Common myeloid progenitor, CD34-positive (primary cell): ENCODE data around the gene TAF8.

Experiments used
- CTCF ChIA-PET: fragments of 350-600 bp; sonication (Branson Sonifier 250); formaldehyde crosslinking; loops from one replicate; lab custom pipeline; 2021; ENCODE audit warnings: antibody characterized with exemption; lab: Charles Lee
- POLR2A ChIA-PET: fragments of 350-600 bp; sonication (Branson Sonifier 250); formaldehyde crosslinking; loops from one replicate; lab custom pipeline; 2021; ENCODE audit warnings: antibody characterized with exemption; lab: Charles Lee
- DNase-seq, 3 donors: peaks; one replicate each; pipeline versions ENCODE4 v3.0.0 to v3.0.0-alpha.2; 2013
- H3K27ac ChIP-seq, 2 experiments: 1 replicate in 1 of 2; 2 replicates in 1 of 2; pipeline ENCODE4 v1.7.0; 2013; ENCODE audit warnings: inconsistent platforms in 2 of 2, low read length in 2 of 2, mild to moderate bottlenecking in 2 of 2, low read depth in 1 of 2, moderate library complexity in 1 of 2; ENCODE audit not compliant: severe bottlenecking in 2 of 2, insufficient read depth in 1 of 2, poor library complexity in 1 of 2
- H3K27me3 ChIP-seq, 5 experiments: replicated peaks in 2 of 5; 1 replicate in 3 of 5; 2 replicates in 2 of 5; pipeline versions ENCODE4 v1.6.1 to v1.7.0; 2013; ENCODE audit warnings: low read length in 4 of 5, mild to moderate bottlenecking in 2 of 5, moderate library complexity in 2 of 5, inconsistent platforms in 1 of 5; ENCODE audit not compliant: insufficient read depth in 5 of 5, control insufficient read depth in 4 of 5
- H3K36me3 ChIP-seq, 4 experiments: 1 replicate in 2 of 4; 2 replicates in 2 of 4; pipeline versions ENCODE4 v1.6.1 to v1.7.0; 2013; ENCODE audit warnings: low read length in 3 of 4, control low read depth in 1 of 4, mild to moderate bottlenecking in 1 of 4; ENCODE audit not compliant: control insufficient read depth in 4 of 4, insufficient read depth in 4 of 4
- H3K4me1 ChIP-seq, 4 experiments: 1 replicate in 3 of 4; 2 replicates in 1 of 4; pipeline versions ENCODE4 v1.6.1 to v1.7.1; 2013; ENCODE audit warnings: low read length in 3 of 4, mild to moderate bottlenecking in 3 of 4, control low read depth in 1 of 4, inconsistent platforms in 1 of 4, moderate library complexity in 1 of 4; ENCODE audit not compliant: control insufficient read depth in 4 of 4, insufficient read depth in 4 of 4; ENCODE audit errors: control extremely low read depth in 1 of 4
- H3K4me3 ChIP-seq, 7 experiments: 1 replicate in 4 of 7; 2 replicates in 3 of 7; pipeline versions ENCODE4 v1.5.1 to v1.7.0; 2013; ENCODE audit warnings: mild to moderate bottlenecking in 7 of 7, low read length in 6 of 7, moderate library complexity in 6 of 7, inconsistent platforms in 2 of 7, low read depth in 2 of 7, control low read depth in 1 of 7; ENCODE audit not compliant: insufficient read depth in 4 of 7, control insufficient read depth in 1 of 7; ENCODE audit errors: extremely low read depth in 1 of 7
- H3K9me3 ChIP-seq, 5 experiments: 1 replicate in 4 of 5; 2 replicates in 1 of 5; pipeline versions ENCODE4 v1.6.1 to v1.7.1; 2013; ENCODE audit warnings: low read length in 4 of 5, mild to moderate bottlenecking in 2 of 5, inconsistent platforms in 1 of 5, low read depth in 1 of 5, moderate library complexity in 1 of 5; ENCODE audit not compliant: control insufficient read depth in 4 of 5, insufficient read depth in 2 of 5; ENCODE audit errors: control extremely low read depth in 1 of 5
- WGBS: methylation state at CpG from one replicate; pipeline ENCODE4 v1.1.5; 2013; ENCODE audit not compliant: insufficient coverage; 5-methylcytosine and 5-hydroxymethylcytosine counted together

TAF8 gene

DNA sequence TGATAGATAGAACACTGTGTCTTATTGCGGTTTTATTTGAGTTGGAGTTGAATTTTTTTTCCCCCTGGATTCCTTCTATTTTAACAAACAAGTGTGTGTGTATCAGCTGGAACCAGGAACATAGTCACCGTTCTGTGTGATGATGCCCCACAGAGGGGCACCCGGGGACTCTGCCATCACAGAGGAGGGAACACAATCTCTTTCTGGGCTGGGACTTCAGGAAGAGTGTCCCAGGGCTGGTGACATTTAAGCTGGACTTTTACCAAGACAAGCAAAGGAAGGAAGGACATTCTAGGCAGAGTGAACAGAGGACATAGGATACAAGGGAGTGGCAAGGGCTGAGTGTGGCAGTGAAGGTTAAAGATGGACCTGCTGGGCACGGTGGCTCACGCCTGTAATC lies 33.2 kb downstream of the TAF8 start:
- H3K9me3 ChIP-seq, result no peaks in the 10 kb centered on the region
- H3K27ac ChIP-seq, result no peak overlapping the region
- H3K36me3 ChIP-seq, result peaks cover 5 to 43% (median 14%) of the 10 kb centered on the region in 4 experiments
- CTCF ChIA-PET, result interaction anchor here (1.1 to 3.3 kb wide), 4 partner anchors 9 to 81 kb away, joined by 3 to 12 read pairs (median 6); no protein-coding TSS in a partner anchor
- no peaks in the 10 kb centered on the region for H3K4me1 ChIP-seq
- H3K4me3 ChIP-seq, result no peak overlapping the region
- no peaks in the 10 kb centered on the region for H3K27me3 ChIP-seq
- 100% methylated on average over 2 of the region's 5 CpGs for WGBS
- POLR2A ChIA-PET, result no interaction called here
- DNase-seq, result no peak

DNA sequence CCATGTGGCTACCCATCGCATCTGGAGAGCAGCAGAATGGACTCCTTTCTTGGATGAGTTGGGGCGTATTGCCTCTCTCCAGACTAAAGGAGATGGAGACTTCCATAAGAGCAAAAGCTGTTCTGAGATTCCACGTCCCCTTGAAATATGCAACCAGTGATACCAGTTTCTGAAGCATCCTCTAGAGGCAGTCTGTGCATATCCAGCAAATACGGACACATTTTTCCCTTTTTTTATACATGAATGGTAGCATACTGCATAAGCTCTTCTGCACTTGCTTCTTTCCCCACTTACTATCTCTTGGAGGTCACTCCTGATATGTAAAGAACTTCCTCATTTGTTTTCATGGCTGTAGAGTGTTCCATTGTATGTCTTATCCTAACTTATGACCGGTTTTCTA lies 34.6 kb downstream of the TAF8 start:
- POLR2A ChIA-PET, result no interaction called here
- 96% methylated on average over 5 of the region's 5 CpGs for WGBS
- H3K4me3 ChIP-seq, result no peak overlapping the region
- CTCF ChIA-PET, result interaction anchor here (0.9 to 1.1 kb wide), 3 partner anchors 11 to 80 kb away, joined by 3 to 4 read pairs (median 3); a partner anchor contains a TSS
- no peaks in the 10 kb centered on the region for H3K9me3 ChIP-seq
- no peaks in the 10 kb centered on the region for H3K4me1 ChIP-seq
- H3K27me3 ChIP-seq, result no peaks in the 10 kb centered on the region
- H3K27ac ChIP-seq, result no peak overlapping the region
- H3K36me3 ChIP-seq, result peaks cover 0 to 33% (median 8%) of the 10 kb centered on the region in 4 experiments
- DNase-seq, result no peak

DNA sequence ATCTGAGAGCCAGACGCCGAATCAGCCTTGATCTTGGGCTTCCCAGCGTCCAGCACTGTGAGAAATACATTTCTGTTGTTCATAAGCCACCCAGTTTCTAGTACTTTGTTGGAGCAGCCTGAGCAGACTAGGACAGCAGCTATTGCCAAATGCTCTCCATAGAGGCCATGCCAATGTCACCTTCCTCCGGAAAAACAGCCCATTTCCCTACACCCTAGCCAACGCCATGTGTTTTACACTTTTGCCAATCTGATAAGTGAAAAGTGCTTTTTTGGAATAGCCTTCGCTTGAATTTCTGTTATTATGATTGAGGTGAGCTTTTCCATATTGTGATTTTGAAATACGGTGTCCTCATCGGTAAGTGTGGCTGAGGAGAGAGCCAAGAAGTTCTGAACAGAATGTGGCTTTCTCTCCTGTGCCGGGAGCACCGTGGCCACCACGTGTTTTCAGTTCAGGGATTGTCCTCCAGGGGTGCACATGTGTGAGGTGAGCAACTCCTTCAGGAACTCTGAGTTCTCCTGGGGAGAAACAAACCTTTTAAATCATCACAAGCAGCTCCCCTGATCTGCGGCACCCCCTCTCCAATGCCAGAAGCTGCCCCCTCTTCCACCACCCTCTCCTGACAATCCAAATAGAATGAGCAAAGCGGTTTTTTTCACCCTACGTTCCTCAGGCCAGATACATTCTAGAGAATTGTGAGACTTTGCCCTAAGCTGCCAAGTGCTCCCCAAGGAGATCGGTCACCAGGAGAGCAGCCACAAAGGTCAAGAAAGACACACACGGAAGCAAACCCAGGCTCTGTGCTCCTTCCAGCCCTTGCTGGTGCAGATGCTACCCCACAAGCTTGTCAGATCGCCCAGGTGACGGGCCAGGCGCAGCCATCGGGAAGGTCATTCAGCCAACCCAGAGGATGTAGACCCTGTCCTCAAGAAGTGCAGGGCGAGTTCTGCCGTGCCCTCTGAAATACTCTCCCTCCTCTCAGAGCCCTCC lies 36.0 kb downstream of the TAF8 start:
- DNase-seq, result no peak
- no peaks in the 10 kb centered on the region for H3K4me1 ChIP-seq
- no peak overlapping the region for H3K27ac ChIP-seq
- no peak overlapping the region for H3K4me3 ChIP-seq
- no peaks in the 10 kb centered on the region for H3K9me3 ChIP-seq
- peaks cover 0 to 24% (median 7%) of the 10 kb centered on the region in 4 experiments for H3K36me3 ChIP-seq
- no peaks in the 10 kb centered on the region for H3K27me3 ChIP-seq
- POLR2A ChIA-PET, result no interaction called here
- CTCF ChIA-PET, result interaction anchor here (1.0 to 1.5 kb wide), 7 partner anchors 10 to 128 kb away, joined by 3 to 7 read pairs (median 4); no protein-coding TSS in a partner anchor
- WGBS, result 98% methylated on average over 20 of the region's 22 CpGs

DNA sequence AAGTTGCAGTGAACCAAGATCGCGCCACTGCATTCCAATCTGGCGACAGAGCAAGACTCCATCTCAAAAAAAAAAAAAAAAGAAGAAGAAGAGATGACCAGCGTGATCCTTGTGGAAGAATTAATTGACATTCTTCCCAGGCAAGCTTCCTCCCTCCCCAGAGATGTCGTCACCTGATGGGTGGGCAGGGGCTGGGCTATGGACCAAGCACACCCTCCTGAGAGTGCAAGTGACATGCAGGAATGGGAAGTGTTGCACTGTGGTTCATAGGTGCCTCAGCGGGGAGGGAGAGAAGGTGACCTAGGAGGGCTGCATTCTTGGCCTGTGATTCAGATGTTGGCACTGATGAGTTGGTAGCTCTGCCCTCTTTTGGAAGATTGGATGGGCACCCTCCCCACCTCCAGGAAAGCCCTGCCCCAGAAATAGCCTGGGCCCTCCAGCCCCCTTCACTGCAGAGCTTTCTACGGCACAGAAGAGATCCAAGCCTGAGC lies 37.8 kb downstream of the TAF8 start:
- H3K27ac ChIP-seq, result no peak overlapping the region
- H3K4me1 ChIP-seq, result peaks cover 0 to 2% (median 0%) of the 10 kb centered on the region in 4 experiments
- ChIA-PET POLR2A (no interaction called here), CTCF (interaction anchor here (1.1 to 1.5 kb wide), 2 partner anchors 49 to 126 kb away, joined by 3 read pairs; no protein-coding TSS in a partner anchor)
- no peaks in the 10 kb centered on the region for H3K9me3 ChIP-seq
- no peak overlapping the region for H3K4me3 ChIP-seq
- WGBS, result 97% methylated on average over 3 of the region's 7 CpGs
- DNase-seq, result no peak
- H3K27me3 ChIP-seq, result no peaks in the 10 kb centered on the region
- H3K36me3 ChIP-seq, result peaks cover 0 to 16% (median 3%) of the 10 kb centered on the region in 4 experiments

DNA sequence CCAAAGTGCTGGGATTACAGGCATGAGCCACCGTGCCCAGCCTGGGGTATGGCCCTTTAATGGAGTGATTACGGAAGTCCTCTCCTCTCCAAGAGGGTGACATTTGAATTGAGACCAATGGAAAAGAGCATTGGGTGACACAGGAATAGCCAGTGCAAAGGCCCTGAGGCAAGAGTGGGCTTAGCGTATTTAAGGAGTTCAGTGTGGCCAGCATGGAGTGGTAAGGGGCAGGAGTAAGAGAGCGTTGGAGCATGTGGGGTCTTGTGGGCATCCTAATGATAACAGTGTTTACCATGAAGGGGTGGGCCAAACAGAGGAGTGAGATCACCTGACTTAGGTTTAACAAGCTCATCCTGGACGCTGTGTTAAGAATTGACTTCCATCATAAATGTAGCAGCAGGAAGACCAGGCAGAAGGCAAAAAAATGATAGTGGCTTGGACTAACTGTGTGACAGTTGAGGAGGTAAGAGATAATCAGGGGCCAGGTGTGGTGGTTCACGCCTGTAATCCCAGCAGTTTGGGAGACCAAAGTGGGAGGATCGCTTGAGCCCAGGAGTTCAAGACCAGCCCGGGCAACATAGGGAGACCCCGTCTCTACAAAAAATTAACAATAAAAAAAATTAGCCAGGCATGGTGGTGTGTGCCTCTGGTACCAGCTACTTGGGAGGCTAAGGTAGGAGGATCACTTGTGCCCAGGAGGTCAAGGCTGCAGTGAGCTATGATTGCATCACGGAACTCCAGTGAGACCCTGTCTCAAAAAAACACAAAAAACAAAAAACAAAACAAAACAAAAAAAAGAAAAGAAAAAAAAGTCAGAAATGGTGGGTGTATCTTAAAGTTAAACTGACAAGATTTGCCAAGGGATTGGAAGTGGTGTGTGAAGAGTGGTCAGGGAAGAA lies 40.7 kb downstream of the TAF8 start:
- 97% methylated on average over 6 of the region's 10 CpGs for WGBS
- Histone ChIP-seq H3K4me1 (peaks cover 0 to 2% (median 0%) of the 10 kb centered on the region in 4 experiments), H3K4me3 (no peak overlapping the region), H3K9me3 (no peaks in the 10 kb centered on the region), H3K36me3 (peaks cover 0 to 9% (median 2%) of the 10 kb centered on the region in 4 experiments), H3K27ac (no peak overlapping the region), H3K27me3 (no peaks in the 10 kb centered on the region)
- POLR2A ChIA-PET, result no interaction called here
- no peak for DNase-seq
- CTCF ChIA-PET, result interaction anchor here (1.3 to 6.3 kb wide), 2 partner anchors 12 to 13 kb away, joined by 3 to 51 read pairs; no protein-coding TSS in a partner anchor

DNA sequence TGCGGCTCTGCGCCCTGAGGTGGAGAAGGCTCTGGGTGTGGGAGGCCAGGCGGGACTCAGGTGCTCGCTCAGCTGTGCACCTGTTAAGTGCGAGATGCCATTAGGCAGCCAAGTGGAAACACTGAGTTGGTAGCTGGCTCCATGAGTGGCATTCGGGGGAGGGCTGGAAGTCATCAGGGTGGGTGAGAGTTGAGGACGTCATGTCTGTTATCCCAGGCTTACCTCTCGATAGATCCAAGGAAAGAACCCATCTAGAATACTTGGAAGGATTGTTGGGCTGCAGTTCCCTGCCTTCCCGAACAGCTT lies 41.3 kb downstream of the TAF8 start:
- ChIA-PET POLR2A (no interaction called here), CTCF (interaction anchor here (1.3 to 6.3 kb wide), 2 partner anchors 12 to 13 kb away, joined by 3 to 51 read pairs; no protein-coding TSS in a partner anchor)
- no peak for DNase-seq
- H3K27me3 ChIP-seq, result no peaks in the 10 kb centered on the region
- peaks cover 0 to 2% (median 0%) of the 10 kb centered on the region in 4 experiments for H3K4me1 ChIP-seq
- H3K27ac ChIP-seq, result no peak overlapping the region
- WGBS, result 97% methylated on average over 7 of the region's 9 CpGs
- no peaks in the 10 kb centered on the region for H3K9me3 ChIP-seq
- peaks cover 0 to 3% (median 1%) of the 10 kb centered on the region in 4 experiments for H3K36me3 ChIP-seq
- no peak overlapping the region for H3K4me3 ChIP-seq
